GM23338 (cell line): Measurements from ENCODE around the gene ASB1.

Experiments
- EZH2 ChIP-seq: fragments of 200-600 bp; sonication (generic); IDR thresholded peaks from one replicate; pipeline ENCODE4 v1.8.0; 2017; ENCODE audit warnings: antibody characterized with exemption, mild to moderate bottlenecking, low read depth; ENCODE audit not compliant: unreplicated experiment
- POLR2AphosphoS5 ChIP-seq: IDR thresholded peaks from 2 replicates; pipeline ENCODE4 v1.6.1; 2016; ENCODE audit warnings: antibody characterized with exemption, low read depth
- TF ChIP-seq, protein P1 (sequence below), 2 experiments: fragments of 200-600 bp in 1 of 2; sonication (generic) in 1 of 2; conservative IDR thresholded peaks; 2 replicates each; pipeline versions ENCODE4 v1.5.1 to v1.6.1; 2016 to 2017; ENCODE audit warnings: antibody characterized with exemption in 2 of 2, low read depth in 2 of 2, mild to moderate bottlenecking in 2 of 2, moderate library complexity in 1 of 2
- TF ChIP-seq, protein P2 (sequence below): IDR thresholded peaks from one replicate; pipeline ENCODE4 v1.6.1; 2018; ENCODE audit warnings: antibody characterized with exemption; ENCODE audit not compliant: unreplicated experiment

DNA sequence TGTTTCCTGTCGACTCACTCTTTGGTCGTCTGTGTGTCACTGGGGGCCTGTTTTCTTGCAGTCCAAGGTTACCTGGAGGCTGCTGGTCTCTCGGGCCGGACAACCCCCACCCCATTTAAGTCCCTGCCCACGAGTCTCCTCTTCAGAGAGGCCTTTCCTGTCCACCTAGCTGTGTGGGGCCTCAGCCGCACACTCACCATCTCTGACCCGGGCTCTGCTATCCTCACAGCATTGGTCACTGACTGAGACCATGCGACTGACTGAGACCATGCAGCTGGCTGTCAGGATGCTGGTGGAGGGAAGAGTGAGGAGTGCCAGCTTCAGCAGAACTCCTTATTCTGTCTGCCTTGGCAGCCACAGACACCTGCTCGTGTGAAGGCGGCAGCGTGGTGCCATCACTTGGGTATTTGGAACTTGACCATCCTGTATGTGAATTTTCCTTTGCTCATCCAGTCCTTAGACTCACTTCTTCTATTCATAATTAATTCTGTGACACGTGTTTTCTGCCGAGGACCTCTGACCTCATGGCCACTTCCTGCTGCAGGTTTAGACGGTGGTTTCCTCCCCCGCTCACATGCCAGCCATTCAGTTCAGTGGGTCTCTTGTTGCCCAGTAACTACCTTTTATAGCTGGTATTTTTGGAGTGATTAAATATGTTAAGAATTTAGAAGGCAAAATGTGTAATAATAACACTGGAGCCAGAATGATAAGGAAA lies 47.5 kb upstream of the ASB1 start:
- TF ChIP-seq, protein P1, sequence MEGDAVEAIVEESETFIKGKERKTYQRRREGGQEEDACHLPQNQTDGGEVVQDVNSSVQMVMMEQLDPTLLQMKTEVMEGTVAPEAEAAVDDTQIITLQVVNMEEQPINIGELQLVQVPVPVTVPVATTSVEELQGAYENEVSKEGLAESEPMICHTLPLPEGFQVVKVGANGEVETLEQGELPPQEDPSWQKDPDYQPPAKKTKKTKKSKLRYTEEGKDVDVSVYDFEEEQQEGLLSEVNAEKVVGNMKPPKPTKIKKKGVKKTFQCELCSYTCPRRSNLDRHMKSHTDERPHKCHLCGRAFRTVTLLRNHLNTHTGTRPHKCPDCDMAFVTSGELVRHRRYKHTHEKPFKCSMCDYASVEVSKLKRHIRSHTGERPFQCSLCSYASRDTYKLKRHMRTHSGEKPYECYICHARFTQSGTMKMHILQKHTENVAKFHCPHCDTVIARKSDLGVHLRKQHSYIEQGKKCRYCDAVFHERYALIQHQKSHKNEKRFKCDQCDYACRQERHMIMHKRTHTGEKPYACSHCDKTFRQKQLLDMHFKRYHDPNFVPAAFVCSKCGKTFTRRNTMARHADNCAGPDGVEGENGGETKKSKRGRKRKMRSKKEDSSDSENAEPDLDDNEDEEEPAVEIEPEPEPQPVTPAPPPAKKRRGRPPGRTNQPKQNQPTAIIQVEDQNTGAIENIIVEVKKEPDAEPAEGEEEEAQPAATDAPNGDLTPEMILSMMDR (conservative IDR thresholded peaks at IDR 0.05; ENCODE audit: low read depth in 2 of 2): no peak
- no peak for TF ChIP-seq POLR2AphosphoS5
- TF ChIP-seq, protein P2, sequence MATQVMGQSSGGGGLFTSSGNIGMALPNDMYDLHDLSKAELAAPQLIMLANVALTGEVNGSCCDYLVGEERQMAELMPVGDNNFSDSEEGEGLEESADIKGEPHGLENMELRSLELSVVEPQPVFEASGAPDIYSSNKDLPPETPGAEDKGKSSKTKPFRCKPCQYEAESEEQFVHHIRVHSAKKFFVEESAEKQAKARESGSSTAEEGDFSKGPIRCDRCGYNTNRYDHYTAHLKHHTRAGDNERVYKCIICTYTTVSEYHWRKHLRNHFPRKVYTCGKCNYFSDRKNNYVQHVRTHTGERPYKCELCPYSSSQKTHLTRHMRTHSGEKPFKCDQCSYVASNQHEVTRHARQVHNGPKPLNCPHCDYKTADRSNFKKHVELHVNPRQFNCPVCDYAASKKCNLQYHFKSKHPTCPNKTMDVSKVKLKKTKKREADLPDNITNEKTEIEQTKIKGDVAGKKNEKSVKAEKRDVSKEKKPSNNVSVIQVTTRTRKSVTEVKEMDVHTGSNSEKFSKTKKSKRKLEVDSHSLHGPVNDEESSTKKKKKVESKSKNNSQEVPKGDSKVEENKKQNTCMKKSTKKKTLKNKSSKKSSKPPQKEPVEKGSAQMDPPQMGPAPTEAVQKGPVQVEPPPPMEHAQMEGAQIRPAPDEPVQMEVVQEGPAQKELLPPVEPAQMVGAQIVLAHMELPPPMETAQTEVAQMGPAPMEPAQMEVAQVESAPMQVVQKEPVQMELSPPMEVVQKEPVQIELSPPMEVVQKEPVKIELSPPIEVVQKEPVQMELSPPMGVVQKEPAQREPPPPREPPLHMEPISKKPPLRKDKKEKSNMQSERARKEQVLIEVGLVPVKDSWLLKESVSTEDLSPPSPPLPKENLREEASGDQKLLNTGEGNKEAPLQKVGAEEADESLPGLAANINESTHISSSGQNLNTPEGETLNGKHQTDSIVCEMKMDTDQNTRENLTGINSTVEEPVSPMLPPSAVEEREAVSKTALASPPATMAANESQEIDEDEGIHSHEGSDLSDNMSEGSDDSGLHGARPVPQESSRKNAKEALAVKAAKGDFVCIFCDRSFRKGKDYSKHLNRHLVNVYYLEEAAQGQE: no peak
- TF ChIP-seq EZH2: no peak
